T47D (cell line): ENCODE results near the gene PLEKHG3.
A peak's percentile ranks its signal among the peaks of the same experiment; 100 is the strongest.

ENCODE experiments used
- DNase-seq, 2 experiments: peaks; one replicate each; pipeline versions ENCODE4 v3.0.0 to v3.0.0-alpha.2; 2011 to 2012; ENCODE audit warnings: low read depth in 1 of 2, low spot score in 1 of 2
- JUND ChIP-seq: IDR thresholded peaks from 2 replicates; pipeline ENCODE4 v1.6.1; 2012; ENCODE audit warnings: low read depth
- in situ Hi-C: cut with HindIII; loops from 2 replicates; pipeline ENCODE4 v1.10.0; 2016; ENCODE audit warnings: low sequenced_read_pairs, low pct_unique_long_range_greater_than_20kb

Gene PLEKHG3

DNA sequence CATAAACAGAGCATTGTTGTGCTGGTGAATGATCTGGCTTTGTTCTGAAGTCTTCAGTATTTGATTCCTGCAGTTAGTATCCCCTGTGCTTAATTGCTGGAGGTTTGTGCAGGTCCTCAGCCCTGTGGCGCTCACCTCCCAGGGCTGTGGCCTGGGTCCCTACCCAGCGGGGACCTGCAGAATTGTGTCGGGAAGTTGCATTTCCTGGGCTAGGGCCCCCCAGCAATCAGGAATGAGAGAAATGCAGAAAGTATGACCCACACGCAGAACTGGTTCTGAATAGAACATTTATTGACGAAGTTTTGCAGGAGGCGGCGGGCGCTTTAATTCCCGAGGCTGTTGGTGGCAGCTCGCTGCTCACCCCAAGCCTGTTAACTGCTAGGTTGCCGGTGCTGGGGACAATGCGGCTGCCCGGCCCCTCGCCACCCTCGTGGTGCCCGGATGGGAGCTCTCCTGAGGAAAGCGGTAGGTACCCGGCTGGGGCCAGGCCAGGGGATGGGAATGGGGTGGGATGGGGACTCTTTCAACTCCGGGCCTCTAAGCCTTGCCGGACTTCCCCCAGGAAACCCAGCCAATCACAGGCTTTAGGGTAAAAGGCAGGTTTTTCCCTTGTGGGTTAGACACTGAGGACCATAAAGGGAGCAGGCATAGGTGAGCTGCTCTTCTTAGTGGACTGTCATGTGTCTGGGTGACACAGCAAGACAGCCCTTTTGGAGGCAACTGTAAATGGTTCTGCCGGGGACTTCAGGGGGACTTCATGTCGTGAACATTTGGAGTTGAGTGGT lies 11.6 kb downstream of the PLEKHG3 start:
- in situ Hi-C loops = no loop called here
- no peak for TF ChIP-seq JUND
- peak; percentile 53 to 60 for DNase-seq

DNA sequence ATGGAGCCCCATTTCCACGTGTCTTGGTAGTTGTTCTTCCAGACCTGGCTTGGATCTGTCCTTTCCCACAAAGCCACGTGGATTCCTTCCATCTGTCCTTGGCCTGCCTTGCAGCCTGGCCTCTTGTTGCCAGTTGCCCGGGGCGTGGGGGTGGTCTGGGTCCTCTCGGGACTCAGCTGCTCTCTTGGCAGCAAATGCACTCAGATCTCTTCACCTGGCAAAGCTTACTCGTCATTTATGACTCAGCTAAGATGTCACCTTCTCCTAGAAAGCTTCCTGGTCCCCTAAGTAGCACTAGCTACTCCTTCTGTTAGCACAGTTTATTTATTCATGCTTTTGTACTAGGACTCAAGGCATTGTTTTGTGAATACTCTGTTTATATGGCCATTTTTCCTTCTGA lies 13.6 kb downstream of the PLEKHG3 start:
- in situ Hi-C loops = no loop called here
- DNase-seq = peak in 1 of 2 experiments; percentile 33
- no peak for TF ChIP-seq JUND

DNA sequence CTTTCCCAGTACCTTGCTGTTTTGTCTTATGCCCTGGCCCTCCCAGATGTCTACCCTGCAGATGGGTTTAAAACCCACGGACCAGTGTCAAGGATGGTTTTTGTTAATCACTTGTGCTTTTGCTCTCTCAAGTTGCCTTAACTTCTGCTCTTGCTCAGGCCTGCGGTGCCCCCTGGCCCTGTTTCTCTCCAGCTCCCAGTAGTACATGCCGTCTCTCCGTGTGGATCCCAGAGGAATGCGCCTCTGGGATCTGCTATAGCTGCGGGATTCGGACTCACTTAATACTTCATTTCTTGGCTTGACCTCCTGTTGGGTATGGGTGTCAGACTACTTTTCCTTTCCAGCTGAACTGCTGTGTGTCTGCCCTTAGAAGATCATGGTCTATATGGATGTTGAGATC lies 14.5 kb downstream of the PLEKHG3 start:
- in situ Hi-C loops = no loop called here
- TF ChIP-seq JUND = no peak
- DNase-seq = no peak

DNA sequence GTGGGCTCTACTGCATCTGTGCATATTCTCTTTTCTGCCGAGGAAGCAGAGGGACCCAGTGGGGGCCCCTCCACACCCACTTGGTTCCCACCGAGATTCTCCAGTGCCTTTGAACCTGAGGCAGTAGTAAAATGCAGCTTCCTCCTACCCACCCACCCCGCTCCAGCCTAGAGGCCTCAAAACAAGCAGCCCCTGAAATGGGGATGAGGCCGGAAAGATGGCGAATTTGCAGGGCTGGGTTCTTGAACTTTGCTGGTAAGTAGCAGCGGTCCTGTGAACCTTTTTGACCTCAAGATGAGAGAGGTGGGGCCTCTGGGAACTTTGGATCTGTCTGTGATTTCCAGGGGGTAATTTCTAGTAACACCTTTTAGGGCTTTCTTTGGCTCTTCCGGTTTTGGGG lies 15.4 kb downstream of the PLEKHG3 start:
- no peak for TF ChIP-seq JUND
- no peak for DNase-seq

DNA sequence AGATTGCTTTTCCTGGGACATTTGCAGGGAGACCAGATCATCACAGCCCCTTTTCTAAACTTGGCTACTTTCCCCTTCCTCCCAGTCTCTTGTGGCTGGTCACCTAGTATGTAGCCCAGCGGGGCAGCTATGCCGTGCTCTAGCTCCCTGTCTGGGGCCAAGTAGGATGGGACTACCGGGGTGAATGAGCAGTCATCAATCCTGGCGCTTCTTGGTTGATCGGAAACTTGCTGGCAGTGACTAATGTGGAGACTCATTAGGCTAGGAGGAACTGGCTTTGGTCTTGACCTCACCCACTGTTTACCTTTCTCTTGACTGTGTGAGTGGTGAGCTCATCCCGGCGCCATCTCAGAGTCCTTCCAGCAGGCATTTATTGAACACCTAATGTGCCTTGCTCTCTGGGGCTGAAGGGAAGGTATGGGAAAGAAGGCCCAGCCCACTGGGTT lies 15.9 kb downstream of the PLEKHG3 start:
- in situ Hi-C loops = no loop called here
- DNase-seq = peak; percentile 63 to 86
- TF ChIP-seq JUND = no peak

More for the DNA sequence above, 15.4 kb downstream of the PLEKHG3 start:
- in situ Hi-C loops = no loop called here

DNA sequence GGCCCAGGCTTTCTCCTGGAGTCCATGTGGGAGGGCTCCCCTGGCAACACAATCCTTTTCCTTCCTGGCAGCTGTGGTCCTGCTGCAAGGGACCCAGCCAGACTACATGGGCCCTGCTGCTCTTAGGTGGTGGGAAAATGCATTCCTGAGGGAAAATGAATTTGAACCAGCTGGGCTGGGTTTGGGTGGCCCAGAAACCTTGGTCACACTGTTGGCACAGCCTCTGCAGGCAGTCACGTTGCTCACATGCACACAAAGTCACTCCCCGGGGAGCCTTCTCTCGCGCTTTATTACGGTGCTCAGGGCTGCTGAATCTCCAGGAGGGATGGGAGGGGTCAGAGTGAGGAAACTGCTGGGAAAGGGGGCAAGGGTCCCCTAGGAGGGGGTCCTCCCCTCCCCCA lies 17.2 kb downstream of the PLEKHG3 start:
- in situ Hi-C loops = no loop called here
- no peak for TF ChIP-seq JUND
- DNase-seq = no peak

DNA sequence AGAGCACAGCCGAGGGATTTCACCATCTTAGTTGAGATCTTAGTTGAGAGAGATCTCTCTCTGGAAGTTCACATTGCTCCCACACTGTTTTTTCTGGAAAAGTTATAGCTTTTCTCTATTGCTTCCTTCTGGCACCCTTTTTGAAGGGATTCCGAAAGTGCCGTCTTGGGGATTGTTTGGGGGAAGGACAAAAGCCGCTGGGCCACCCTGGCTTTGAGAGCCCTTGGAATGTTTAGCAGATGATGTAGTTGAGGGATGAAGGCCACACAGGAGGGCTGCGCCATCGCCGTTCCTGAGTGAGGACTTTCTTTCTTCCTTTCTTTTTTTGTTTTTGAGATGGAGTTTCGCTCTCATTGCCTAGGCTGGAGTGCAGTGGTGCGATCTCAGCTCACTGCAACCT lies 17.7 kb downstream of the PLEKHG3 start:
- in situ Hi-C loops = no loop called here
- TF ChIP-seq JUND = no peak
- DNase-seq = no peak

DNA sequence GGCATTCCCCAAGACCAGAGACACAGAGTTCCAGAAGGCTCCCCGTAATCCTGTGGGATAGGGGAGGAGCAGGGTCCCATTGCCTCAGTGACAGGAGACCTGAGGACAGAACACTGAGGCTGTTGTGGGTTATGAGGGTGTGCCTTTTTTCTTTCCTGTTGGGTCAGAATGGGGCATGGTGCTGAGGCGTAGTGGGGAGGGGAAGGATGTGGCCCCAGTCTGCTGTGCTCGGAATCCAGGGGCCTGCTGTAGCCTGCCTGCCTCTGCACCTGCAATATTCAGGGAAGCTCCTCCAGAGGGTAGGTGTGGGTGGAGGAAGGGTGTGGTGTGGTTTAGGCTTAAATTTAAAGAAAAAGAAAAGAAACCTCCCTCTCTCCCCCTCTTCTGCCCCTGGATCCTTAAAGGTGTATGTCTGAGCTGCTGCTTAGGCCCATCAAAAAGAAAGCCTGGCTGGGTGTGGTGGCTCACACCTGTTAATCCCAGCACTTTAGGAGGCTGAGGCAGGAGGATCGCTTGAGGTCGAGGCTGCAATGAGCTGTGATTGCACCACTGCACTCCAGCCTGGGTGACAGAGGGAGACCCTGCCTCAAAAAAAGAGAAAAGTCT lies 18.7 kb downstream of the PLEKHG3 start:
- no peak for TF ChIP-seq JUND

DNA sequence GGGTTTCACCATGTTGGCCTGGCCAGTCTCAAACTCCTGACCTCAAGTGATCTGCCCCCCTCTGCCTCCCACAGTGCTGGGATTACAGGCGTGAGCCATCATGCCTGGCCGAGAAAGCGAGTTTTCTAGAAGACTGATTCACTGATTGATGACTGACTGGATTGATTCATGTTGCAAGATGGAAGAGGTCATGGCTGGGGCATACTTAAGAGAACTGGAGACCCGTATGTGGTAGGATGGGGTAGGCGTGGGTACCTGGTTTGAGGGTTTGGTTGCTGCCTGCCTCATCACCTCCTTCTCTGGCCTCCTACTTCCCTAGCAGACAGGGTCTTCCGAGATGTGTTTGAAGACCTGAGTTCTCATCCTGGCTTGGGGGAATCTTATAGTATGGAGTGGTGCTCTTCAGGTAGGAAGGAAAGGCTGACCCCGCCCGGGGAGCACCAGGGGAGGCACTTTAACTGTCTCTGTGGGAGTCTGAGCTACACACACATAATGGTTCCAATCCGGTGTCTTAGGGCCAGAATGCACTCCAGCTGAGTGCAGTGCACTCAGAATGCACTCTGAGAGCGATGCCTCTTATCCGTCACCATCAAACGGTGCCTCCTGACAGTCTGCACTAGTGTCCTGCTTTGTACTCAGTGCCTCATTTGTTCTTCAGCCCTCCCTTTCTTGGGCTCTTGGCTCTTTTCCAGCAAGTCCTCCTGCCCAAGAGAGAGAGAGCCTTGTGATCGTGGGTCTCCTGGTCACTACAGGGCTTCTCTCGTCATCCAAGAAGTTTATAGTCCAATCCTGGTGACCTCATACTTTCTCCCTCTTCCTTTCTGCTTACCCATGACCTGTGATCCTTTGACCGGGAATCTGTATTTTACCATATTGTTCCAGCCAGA lies 19.7 kb downstream of the PLEKHG3 start:
- DNase-seq = no peak
- no peak for TF ChIP-seq JUND
- in situ Hi-C loops = no loop called here

More for the DNA sequence above, 18.7 kb downstream of the PLEKHG3 start:
- in situ Hi-C loops = no loop called here
- DNase-seq = no peak

DNA sequence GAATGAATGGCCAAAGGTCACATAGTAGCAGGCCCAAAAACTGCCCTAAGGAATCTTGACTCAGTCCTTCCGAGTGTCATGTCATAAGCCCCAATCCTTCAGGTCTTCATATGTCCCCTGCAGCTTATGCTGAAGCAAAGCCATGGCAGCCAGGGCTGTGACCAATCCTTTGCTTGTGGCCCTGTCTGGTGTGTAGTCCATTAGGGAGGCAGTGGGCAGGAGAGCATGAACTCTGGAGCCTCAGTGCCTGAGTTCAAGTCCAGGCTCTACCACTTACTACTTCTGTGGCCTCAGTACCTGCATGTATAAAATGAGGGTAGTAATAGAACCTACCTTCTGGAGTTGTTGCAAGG lies 20.3 kb downstream of the PLEKHG3 start:
- DNase-seq = no peak
- in situ Hi-C loops = no loop called here
- no peak for TF ChIP-seq JUND

DNA sequence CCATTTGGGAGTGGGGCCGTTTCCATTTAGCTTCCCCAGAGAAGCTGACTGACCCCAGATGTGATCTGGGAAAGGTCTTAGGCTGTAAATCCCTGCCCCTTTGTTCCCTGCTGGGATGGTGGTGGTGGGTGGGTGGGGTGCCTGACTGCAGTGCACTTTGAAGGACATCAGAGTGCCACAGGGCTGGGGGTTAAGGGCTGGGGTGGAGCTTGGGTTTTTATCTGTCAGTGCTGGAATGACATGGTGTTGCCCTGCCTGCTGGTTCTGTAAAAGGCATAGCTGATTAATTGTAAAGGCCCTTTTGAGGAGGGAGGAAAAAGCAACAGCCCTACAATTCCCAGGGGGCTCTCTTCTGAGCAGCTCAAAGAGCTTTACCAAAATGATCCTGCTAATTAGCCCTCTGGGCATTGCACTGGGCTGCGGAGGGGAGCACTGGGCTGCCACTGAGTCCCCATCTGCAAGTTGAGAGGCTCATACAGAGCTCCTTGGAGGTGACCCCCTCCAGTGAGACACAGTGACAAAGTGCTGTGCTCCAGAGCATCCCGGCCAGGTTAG lies 21.1 kb downstream of the PLEKHG3 start:
- no peak for TF ChIP-seq JUND
- no peak for DNase-seq
- in situ Hi-C loops = no loop called here

DNA sequence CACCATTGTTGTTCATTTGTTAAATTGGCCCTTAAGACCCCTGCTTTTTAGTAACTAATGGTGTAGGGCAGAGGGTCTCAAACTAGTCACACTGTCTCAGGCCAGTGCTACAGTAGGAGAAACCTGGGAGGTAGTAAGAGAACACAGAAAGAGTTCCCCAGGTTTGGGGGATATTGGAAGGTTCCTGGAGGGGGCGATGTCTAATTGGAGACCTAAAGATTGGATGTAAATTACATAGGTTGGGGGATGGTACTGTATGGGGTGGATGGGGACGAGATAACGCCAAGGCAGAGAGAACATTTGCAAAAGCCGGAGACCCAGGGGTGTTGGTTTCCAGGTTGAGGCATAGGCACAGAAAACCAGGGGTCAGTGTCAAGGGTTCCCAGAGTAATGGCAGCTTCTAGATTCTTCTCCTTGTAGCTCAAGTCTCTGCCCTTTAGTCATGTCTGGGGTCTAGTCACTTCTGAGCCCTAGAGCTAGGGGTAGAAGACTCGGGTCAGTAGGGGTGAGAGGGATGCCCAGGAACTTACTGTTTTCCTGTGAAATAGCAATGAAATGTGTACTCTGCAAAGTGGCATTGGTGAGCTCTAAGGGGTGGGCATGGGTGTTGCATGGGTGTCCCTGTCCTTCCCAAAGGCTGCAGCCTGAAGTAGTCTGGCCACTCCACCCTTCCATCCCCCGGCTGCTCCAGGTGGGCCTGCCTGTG lies 21.8 kb downstream of the PLEKHG3 start:
- DNase-seq = no peak
- TF ChIP-seq JUND = no peak
- in situ Hi-C loops = no loop called here
